ENCODE data around the gene DNASE1L3. TPM values are rescaled to one million over a fixed set of nuclear protein-coding genes. Genes with fewer than 3 reads are reported as not detected.
A peak's percentile ranks its signal among the peaks of the same experiment; 100 is the strongest.
"Not testable (repeated sequence)": the region's sequence is repeated elsewhere in the genome, so short reads cannot be mapped to it uniquely, and the experiment has no call there.

Gene DNASE1L3
- total and polyA plus RNA-seq, 12 donors, result 1.2 to 4.6 (median 2.4) TPM

DNA sequence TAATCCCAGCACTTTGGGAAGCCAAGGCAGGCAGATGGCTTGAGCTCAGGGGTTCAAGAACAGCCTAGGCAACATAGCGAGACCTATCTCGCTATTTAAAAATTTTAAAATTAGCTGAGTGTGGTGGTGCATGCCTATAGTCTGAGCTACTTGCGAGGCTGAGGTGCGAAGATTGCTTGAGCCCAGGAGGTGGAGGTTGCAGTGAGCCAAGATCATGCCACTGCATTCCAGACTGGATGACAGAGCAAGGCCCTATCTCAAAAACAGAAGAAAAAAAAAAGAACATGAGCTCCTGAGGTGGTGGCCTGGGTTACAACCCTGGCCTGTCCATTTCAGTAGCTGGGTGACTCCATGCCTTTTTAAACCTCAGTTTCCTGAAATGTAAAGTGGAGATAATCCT, 7.2 kb downstream of the DNASE1L3 start:
- intact Hi-C loops (cut with DNase I), result no loop called here
- 87 to 93% methylated on average over 4 of the region's 4 CpGs for WGBS, 2 donors
- peaks cover 0 to 31% (median 18%) of the 10 kb centered on the region in 9 donors for H3K4me1 ChIP-seq
- H3K27ac ChIP-seq, result no peak overlapping the region
- no peaks in the 10 kb centered on the region for H3K27me3 ChIP-seq
- H3K36me3 ChIP-seq, result no peaks in the 10 kb centered on the region
- TF ChIP-seq, protein P1, sequence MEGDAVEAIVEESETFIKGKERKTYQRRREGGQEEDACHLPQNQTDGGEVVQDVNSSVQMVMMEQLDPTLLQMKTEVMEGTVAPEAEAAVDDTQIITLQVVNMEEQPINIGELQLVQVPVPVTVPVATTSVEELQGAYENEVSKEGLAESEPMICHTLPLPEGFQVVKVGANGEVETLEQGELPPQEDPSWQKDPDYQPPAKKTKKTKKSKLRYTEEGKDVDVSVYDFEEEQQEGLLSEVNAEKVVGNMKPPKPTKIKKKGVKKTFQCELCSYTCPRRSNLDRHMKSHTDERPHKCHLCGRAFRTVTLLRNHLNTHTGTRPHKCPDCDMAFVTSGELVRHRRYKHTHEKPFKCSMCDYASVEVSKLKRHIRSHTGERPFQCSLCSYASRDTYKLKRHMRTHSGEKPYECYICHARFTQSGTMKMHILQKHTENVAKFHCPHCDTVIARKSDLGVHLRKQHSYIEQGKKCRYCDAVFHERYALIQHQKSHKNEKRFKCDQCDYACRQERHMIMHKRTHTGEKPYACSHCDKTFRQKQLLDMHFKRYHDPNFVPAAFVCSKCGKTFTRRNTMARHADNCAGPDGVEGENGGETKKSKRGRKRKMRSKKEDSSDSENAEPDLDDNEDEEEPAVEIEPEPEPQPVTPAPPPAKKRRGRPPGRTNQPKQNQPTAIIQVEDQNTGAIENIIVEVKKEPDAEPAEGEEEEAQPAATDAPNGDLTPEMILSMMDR (IDR thresholded peaks at IDR 0.05), result no peak
- H3K4me3 ChIP-seq, result no peak overlapping the region
- no peak for DNase-seq
- peaks cover 0 to 7% (median 0%) of the 10 kb centered on the region in 11 donors for H3K9me3 ChIP-seq
- ATAC-seq, result no peak

DNA sequence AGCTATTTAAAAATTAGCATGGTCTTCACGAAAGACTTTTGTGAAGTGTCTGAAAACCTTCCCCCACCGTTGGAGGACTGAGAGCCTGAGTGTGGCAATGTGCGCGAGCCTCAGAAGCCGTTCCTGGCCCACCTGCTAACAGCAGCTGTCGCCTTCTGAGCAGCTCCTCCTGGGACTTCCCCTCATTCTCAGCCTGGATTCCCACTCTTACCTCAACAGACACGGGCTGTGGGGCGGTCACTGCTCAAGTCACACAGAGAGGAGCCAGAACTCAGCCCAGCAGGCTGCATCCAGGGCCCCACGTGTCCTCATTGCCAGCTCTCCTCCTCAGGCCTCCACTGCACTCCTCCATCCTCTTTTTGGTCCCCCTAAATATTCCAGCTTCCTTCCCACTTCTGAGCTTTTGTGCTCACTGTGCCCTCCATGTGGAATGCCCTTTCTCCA, 7.8 kb downstream of the DNASE1L3 start:
- peaks cover 0 to 37% (median 18%) of the 10 kb centered on the region in 9 donors for H3K4me1 ChIP-seq
- 86 to 89% methylated on average over 9 of the region's 9 CpGs for WGBS, 2 donors
- TF ChIP-seq, protein P1 (IDR thresholded peaks at IDR 0.05), result no peak
- peaks cover 0 to 7% (median 0%) of the 10 kb centered on the region in 11 donors for H3K9me3 ChIP-seq
- ATAC-seq, result no peak
- DNase-seq, result no peak
- no peaks in the 10 kb centered on the region for H3K27me3 ChIP-seq
- intact Hi-C loops (cut with DNase I), result no loop called here
- H3K4me3 ChIP-seq, result no peak overlapping the region
- H3K27ac ChIP-seq, result no peak overlapping the region
- no peaks in the 10 kb centered on the region for H3K36me3 ChIP-seq

DNA sequence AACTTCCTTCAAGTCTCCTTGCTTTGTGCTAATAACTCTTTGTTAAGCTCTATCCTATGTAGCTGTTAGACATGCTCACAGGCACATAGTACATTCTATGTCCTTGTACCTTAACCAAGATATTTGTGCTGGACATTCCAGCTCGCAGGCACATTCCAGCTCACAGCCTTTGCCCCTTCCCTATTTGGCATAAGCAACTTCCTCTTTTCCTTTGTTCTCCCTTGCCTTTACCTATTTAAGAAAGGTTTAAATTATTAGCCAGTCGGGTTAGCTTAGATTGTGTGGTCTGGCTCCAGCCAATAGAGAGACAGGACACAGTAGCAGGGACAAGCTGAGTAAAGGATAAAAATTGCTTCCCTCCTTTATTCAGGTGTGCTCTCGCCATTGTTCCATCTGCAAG, 9.3 kb downstream of the DNASE1L3 start:
- 49 to 59% methylated on average over 3 of the region's 3 CpGs for WGBS, 2 donors
- H3K4me3 ChIP-seq; H3K36me3 ChIP-seq; ATAC-seq; intact Hi-C loops (cut with DNase I); H3K27me3 ChIP-seq; H3K9me3 ChIP-seq; DNase-seq: not testable (repeated sequence)
- Histone ChIP-seq H3K4me1 (peaks cover 0 to 41% (median 18%) of the 10 kb centered on the region in 9 donors), H3K27ac (peak overlapping the region in 5 of 10 donors; percentile 17 to 65 (median 44))

GRCh38 chr3:58200846-58201355, 9.9 kb downstream of the DNASE1L3 start:
- WGBS, 2 donors, result 29 to 37% methylated on average over 11 of the region's 11 CpGs
- Histone ChIP-seq H3K27ac (peak overlapping the region in 7 of 10 donors; percentile 17 to 65 (median 44)), H3K36me3 (no peaks in the 10 kb centered on the region), H3K4me1 (peaks cover 0 to 41% (median 18%) of the 10 kb centered on the region in 9 donors), H3K27me3 (no peaks in the 10 kb centered on the region), H3K9me3 (peaks cover 0 to 7% (median 0%) of the 10 kb centered on the region in 11 donors), H3K4me3 (no peak overlapping the region)
- TF ChIP-seq, protein P1 (IDR thresholded peaks at IDR 0.05), result no peak
- intact Hi-C loops (cut with DNase I), result no loop called here
- peak in 1 of 8 donors; percentile 16 for ATAC-seq
- DNase-seq, result no peak

DNA sequence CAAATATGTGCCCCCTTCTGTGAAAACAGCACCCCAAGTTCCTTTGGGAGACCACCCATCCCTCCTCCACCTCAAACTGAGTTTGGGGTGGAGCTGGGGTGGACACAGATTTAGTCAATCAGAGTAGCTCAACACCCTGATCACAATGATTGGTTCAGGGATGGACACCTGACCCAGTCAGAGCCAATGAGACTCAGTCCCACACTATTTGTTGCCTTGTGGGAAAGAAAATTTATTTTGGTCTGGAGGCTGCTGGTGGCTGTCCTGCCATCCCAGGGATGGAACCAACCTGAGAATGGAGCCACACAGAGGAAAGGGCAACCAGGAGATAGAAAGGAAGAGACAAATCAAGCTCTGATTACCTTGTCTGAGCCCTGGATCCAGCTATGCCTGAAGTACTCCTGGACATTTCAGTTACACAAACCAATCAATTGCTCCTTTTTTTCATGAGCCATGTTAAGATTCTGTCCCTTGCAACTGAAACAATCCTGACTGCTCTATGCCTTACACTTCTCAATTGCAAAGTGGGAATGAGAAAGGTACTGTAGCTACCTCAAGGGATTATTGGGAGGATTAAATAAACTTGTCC, 10.6 kb downstream of the DNASE1L3 start:
- Histone ChIP-seq H3K4me3 (no peak overlapping the region), H3K4me1 (peaks cover 0 to 41% (median 18%) of the 10 kb centered on the region in 9 donors), H3K27me3 (no peaks in the 10 kb centered on the region), H3K9me3 (peaks cover 0 to 7% (median 0%) of the 10 kb centered on the region in 11 donors), H3K36me3 (no peaks in the 10 kb centered on the region), H3K27ac (peak overlapping the region in 6 of 10 donors; percentile 1 to 79 (median 64))
- intact Hi-C loops (cut with DNase I), result no loop called here
- DNase-seq (no peak), ATAC-seq (no peak)
- TF ChIP-seq, protein P1 (IDR thresholded peaks at IDR 0.05), result no peak

Data from heart right ventricle (tissue), 16 donors.